Stimulated activated CD8-positive, alpha-beta memory T cell treated with anti-CD3 and anti-CD28 coated beads, Interleukin-4, amount 100 ng/mL, for 24 hours (primary cell): Measurements from ENCODE around the gene SCGB1A1.

Experiments
- DNase-seq: peaks from one replicate; pipeline ENCODE4 v3.0.0-alpha.2; 2020; ENCODE audit warnings: low read depth

The SCGB1A1 gene

GRCh38 chr11:62421996-62422395 is 3.2 kb downstream of the SCGB1A1 start:
- DNase-seq: no peak

GRCh38 chr11:62423012-62423411 is 4.2 kb downstream of the SCGB1A1 start:
- no peak for DNase-seq

GRCh38 chr11:62427630-62428233 is 8.9 kb downstream of the SCGB1A1 start:
- DNase-seq: no peak

GRCh38 chr11:62428871-62429560 is 10.2 kb downstream of the SCGB1A1 start:
- DNase-seq: no peak

- DNase-seq: no peak
Observed at GRCh38 chr11:62430425-62430824, 11.6 kb downstream of the SCGB1A1 start.

- DNase-seq: no peak
Observed at GRCh38 chr11:62431171-62431901, 12.5 kb downstream of the SCGB1A1 start.

GRCh38 chr11:62432695-62433094 is 13.9 kb downstream of the SCGB1A1 start:
- DNase-seq: no peak

GRCh38 chr11:62433141-62433903 is 14.5 kb downstream of the SCGB1A1 start:
- DNase-seq: no peak

GRCh38 chr11:62433904-62434276 is 15.1 kb downstream of the SCGB1A1 start:
- DNase-seq: no peak

GRCh38 chr11:62435846-62436660 is 17.2 kb downstream of the SCGB1A1 start:
- DNase-seq: no peak

- DNase-seq: no peak
Observed at GRCh38 chr11:62437616-62438015, 18.8 kb downstream of the SCGB1A1 start.

GRCh38 chr11:62438641-62439040 is 19.8 kb downstream of the SCGB1A1 start:
- no peak for DNase-seq

GRCh38 chr11:62439785-62440602 is 21.2 kb downstream of the SCGB1A1 start:
- DNase-seq: no peak

- no peak for DNase-seq
Observed at GRCh38 chr11:62443390-62444235, 24.8 kb downstream of the SCGB1A1 start.

GRCh38 chr11:62444236-62444833 is 25.5 kb downstream of the SCGB1A1 start:
- peak; percentile 13 for DNase-seq

- DNase-seq: no peak
Observed at GRCh38 chr11:62444835-62445234, 26.0 kb downstream of the SCGB1A1 start.

- no peak for DNase-seq
Observed at GRCh38 chr11:62445314-62445740, 26.5 kb downstream of the SCGB1A1 start.

GRCh38 chr11:62446091-62446490 is 27.3 kb downstream of the SCGB1A1 start:
- no peak for DNase-seq

- no peak for DNase-seq
Observed at GRCh38 chr11:62449451-62449851, 30.6 kb downstream of the SCGB1A1 start.
